Mucosa of rectum (tissue), 2 donors: ENCODE data around the gene CCNI2.

Source experiments
- H3K27ac ChIP-seq, 2 donors: one replicate each; pipeline ENCODE4 v1.7.0; 2013; ENCODE audit warnings: inconsistent platforms in 2 of 2, low read depth in 2 of 2, low read length in 2 of 2
- H3K27me3 ChIP-seq, 2 donors: one replicate each; pipeline ENCODE4 v1.7.0; 2013; ENCODE audit warnings: low read length in 2 of 2; ENCODE audit not compliant: control insufficient read depth in 2 of 2, insufficient read depth in 2 of 2
- H3K36me3 ChIP-seq, 2 donors: one replicate each; pipeline ENCODE4 v1.7.0; 2013; ENCODE audit warnings: low read length in 2 of 2; ENCODE audit not compliant: control insufficient read depth in 2 of 2, insufficient read depth in 2 of 2
- H3K4me1 ChIP-seq, 2 donors: one replicate each; pipeline ENCODE4 v1.7.0; 2013; ENCODE audit warnings: low read length in 2 of 2, mild to moderate bottlenecking in 1 of 2; ENCODE audit not compliant: control insufficient read depth in 2 of 2, insufficient read depth in 2 of 2
- H3K4me3 ChIP-seq, 2 donors: one replicate each; pipeline ENCODE4 v1.7.0; 2013; ENCODE audit warnings: low read length in 2 of 2
- H3K9ac ChIP-seq, 2 donors: one replicate each; pipeline ENCODE4 v1.7.0; 2013; ENCODE audit warnings: low read length in 2 of 2, low read depth in 1 of 2, mild to moderate bottlenecking in 1 of 2
- H3K9me3 ChIP-seq, 2 donors: one replicate each; pipeline ENCODE4 v1.7.0; 2013; ENCODE audit warnings: low read length in 2 of 2; ENCODE audit not compliant: control insufficient read depth in 2 of 2
- donor health status: healthy.
- donor health status: Normal muscosa, but diverticular disease.

The CCNI2 gene

GRCh38 chr5:132749506-132749905 is 2.3 kb downstream of the CCNI2 start:
- Histone ChIP-seq H3K9me3 (no peaks in the 10 kb centered on the region), H3K4me3 (no peak overlapping the region), H3K27me3 (no peaks in the 10 kb centered on the region), H3K27ac (no peak overlapping the region), H3K4me1 (peaks cover 0 to 6% of the 10 kb centered on the region in 2 donors), H3K9ac (no peak overlapping the region), H3K36me3 (peaks cover 0 to 4% of the 10 kb centered on the region in 2 donors)

GRCh38 chr5:132750471-132751230 is 3.4 kb downstream of the CCNI2 start:
- no peaks in the 10 kb centered on the region for H3K27me3 ChIP-seq
- no peak overlapping the region for H3K27ac ChIP-seq
- no peak overlapping the region for H3K4me3 ChIP-seq
- peaks cover 0 to 8% of the 10 kb centered on the region in 2 donors for H3K36me3 ChIP-seq
- no peaks in the 10 kb centered on the region for H3K9me3 ChIP-seq
- no peak overlapping the region for H3K9ac ChIP-seq
- peaks cover 0 to 6% of the 10 kb centered on the region in 2 donors for H3K4me1 ChIP-seq

- no peak overlapping the region for H3K27ac ChIP-seq
- H3K36me3 ChIP-seq = peaks cover 0 to 8% of the 10 kb centered on the region in 2 donors
- H3K4me3 ChIP-seq = no peak overlapping the region
- no peak overlapping the region for H3K9ac ChIP-seq
- peaks cover 0 to 6% of the 10 kb centered on the region in 2 donors for H3K4me1 ChIP-seq
- no peaks in the 10 kb centered on the region for H3K27me3 ChIP-seq
- no peaks in the 10 kb centered on the region for H3K9me3 ChIP-seq
Measured at GRCh38 chr5:132751444-132751843, 4.2 kb downstream of the CCNI2 start.

- peaks cover 0 to under 1% of the 10 kb centered on the region in 2 donors for H3K4me1 ChIP-seq
- peaks cover 0 to 9% of the 10 kb centered on the region in 2 donors for H3K36me3 ChIP-seq
- H3K27ac ChIP-seq = no peak overlapping the region
- H3K9me3 ChIP-seq = no peaks in the 10 kb centered on the region
- no peak overlapping the region for H3K9ac ChIP-seq
- H3K4me3 ChIP-seq = no peak overlapping the region
- H3K27me3 ChIP-seq = no peaks in the 10 kb centered on the region
Measured at GRCh38 chr5:132751971-132752580, 4.8 kb downstream of the CCNI2 start.

GRCh38 chr5:132752581-132753125 is 5.4 kb downstream of the CCNI2 start:
- H3K9me3 ChIP-seq = no peaks in the 10 kb centered on the region
- H3K36me3 ChIP-seq = peaks cover 0 to 14% of the 10 kb centered on the region in 2 donors
- no peaks in the 10 kb centered on the region for H3K4me1 ChIP-seq
- no peak overlapping the region for H3K9ac ChIP-seq
- no peak overlapping the region for H3K4me3 ChIP-seq
- no peak overlapping the region for H3K27ac ChIP-seq
- H3K27me3 ChIP-seq = no peaks in the 10 kb centered on the region

GRCh38 chr5:132753135-132753987 is 6.1 kb downstream of the CCNI2 start:
- H3K36me3 ChIP-seq = peaks cover under 1 to 14% of the 10 kb centered on the region in 2 donors
- no peaks in the 10 kb centered on the region for H3K4me1 ChIP-seq
- H3K27ac ChIP-seq = no peak overlapping the region
- H3K27me3 ChIP-seq = no peaks in the 10 kb centered on the region
- H3K9ac ChIP-seq = no peak overlapping the region
- no peaks in the 10 kb centered on the region for H3K9me3 ChIP-seq
- no peak overlapping the region for H3K4me3 ChIP-seq

- Histone ChIP-seq H3K27ac (no peak overlapping the region), H3K4me3 (no peak overlapping the region), H3K36me3 (peaks cover 6 to 21% of the 10 kb centered on the region in 2 donors), H3K9me3 (no peaks in the 10 kb centered on the region), H3K27me3 (no peaks in the 10 kb centered on the region), H3K9ac (no peak overlapping the region), H3K4me1 (no peaks in the 10 kb centered on the region)
Measured at GRCh38 chr5:132754111-132754510, 6.9 kb downstream of the CCNI2 start.

- Histone ChIP-seq H3K4me1 (no peaks in the 10 kb centered on the region), H3K9ac (no peak overlapping the region), H3K27me3 (no peaks in the 10 kb centered on the region), H3K27ac (no peak overlapping the region), H3K36me3 (peaks cover 8 to 26% of the 10 kb centered on the region in 2 donors), H3K9me3 (no peaks in the 10 kb centered on the region), H3K4me3 (no peak overlapping the region)
Measured at GRCh38 chr5:132754947-132755346, 7.7 kb downstream of the CCNI2 start.

- Histone ChIP-seq H3K9me3 (no peaks in the 10 kb centered on the region), H3K27me3 (no peaks in the 10 kb centered on the region), H3K4me1 (no peaks in the 10 kb centered on the region), H3K27ac (no peak overlapping the region), H3K4me3 (no peak overlapping the region), H3K9ac (no peak overlapping the region), H3K36me3 (peaks cover 21 to 41% of the 10 kb centered on the region in 2 donors)
Measured at GRCh38 chr5:132756542-132756941, 9.3 kb downstream of the CCNI2 start.
